ENCODE data around the gene PSD2.

DNA sequence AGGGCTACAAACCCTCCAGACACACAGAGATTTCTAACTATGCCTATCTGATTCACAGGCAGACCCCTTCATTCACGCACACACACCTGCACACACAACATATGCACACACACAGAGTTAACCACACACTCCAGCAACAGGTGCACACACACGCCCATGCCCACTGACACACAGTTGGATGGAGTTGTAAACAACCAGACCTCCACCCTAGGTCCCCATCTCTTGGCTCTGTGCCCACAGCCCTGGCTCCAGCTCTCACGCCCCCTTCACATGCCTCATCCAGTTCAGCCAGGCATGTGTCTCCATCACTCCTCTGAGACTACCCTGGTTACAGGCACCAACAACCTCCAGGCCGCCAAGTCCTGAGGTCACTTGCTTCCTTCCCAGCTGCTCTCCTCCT, 61.1 kb downstream of the PSD2 start:
- no peak for TF ChIP-seq POLR2A (IDR thresholded peaks at IDR 0.05; ENCODE audit: low read depth)
- TF ChIP-seq, protein P1, sequence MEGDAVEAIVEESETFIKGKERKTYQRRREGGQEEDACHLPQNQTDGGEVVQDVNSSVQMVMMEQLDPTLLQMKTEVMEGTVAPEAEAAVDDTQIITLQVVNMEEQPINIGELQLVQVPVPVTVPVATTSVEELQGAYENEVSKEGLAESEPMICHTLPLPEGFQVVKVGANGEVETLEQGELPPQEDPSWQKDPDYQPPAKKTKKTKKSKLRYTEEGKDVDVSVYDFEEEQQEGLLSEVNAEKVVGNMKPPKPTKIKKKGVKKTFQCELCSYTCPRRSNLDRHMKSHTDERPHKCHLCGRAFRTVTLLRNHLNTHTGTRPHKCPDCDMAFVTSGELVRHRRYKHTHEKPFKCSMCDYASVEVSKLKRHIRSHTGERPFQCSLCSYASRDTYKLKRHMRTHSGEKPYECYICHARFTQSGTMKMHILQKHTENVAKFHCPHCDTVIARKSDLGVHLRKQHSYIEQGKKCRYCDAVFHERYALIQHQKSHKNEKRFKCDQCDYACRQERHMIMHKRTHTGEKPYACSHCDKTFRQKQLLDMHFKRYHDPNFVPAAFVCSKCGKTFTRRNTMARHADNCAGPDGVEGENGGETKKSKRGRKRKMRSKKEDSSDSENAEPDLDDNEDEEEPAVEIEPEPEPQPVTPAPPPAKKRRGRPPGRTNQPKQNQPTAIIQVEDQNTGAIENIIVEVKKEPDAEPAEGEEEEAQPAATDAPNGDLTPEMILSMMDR (IDR thresholded peaks at IDR 0.05): no peak

Measured in esophagus muscularis mucosa (tissue), 3 donors.